Nephron (organoid): ENCODE measurements around the gene DNMT3L.

Experiments used
- H3K27ac Mint-ChIP-seq, 3 experiments: 2 replicates each; pipeline ENCODE4 v1.8.0; 2020; ENCODE audit warnings: mixed read lengths in 3 of 3, mild to moderate bottlenecking in 2 of 3, moderate library complexity in 1 of 3
- H3K27me3 Mint-ChIP-seq: 2 replicates; pipeline ENCODE4 v1.8.0; 2021; ENCODE audit warnings: low read depth, mild to moderate bottlenecking, moderate library complexity, mixed read lengths
- H3K36me3 Mint-ChIP-seq: 2 replicates; pipeline ENCODE4 v1.8.0; 2020; ENCODE audit warnings: low read depth, mixed read lengths
- H3K4me1 Mint-ChIP-seq: 2 replicates; pipeline ENCODE4 v1.8.0; 2020; ENCODE audit warnings: mixed read lengths
- H3K4me3 Mint-ChIP-seq, 3 experiments: 2 replicates each; pipeline ENCODE4 v1.8.0; 2020; ENCODE audit warnings: mild to moderate bottlenecking in 3 of 3, mixed read lengths in 3 of 3, moderate library complexity in 2 of 3
- H3K9me3 Mint-ChIP-seq: 2 replicates; pipeline ENCODE4 v1.8.0; 2020; ENCODE audit warnings: mixed read lengths
- CTCF ChIP-seq, 3 experiments: fragments of 200-600 bp; sonication (generic); IDR thresholded peaks; one replicate each; pipeline ENCODE4 v1.5.0; 2021; ENCODE audit warnings: antibody characterized with exemption in 3 of 3; ENCODE audit not compliant: unreplicated experiment in 3 of 3

Gene DNMT3L

GRCh38 chr21:44296103-44296519 lies 34.4 kb upstream of the DNMT3L start:
- peaks cover 4% of the 10 kb centered on the region for H3K4me1 Mint-ChIP-seq
- H3K36me3 Mint-ChIP-seq: no peaks in the 10 kb centered on the region
- H3K4me3 Mint-ChIP-seq: no peak overlapping the region
- no peaks in the 10 kb centered on the region for H3K9me3 Mint-ChIP-seq
- H3K27ac Mint-ChIP-seq: no peak overlapping the region
- peaks cover 10% of the 10 kb centered on the region for H3K27me3 Mint-ChIP-seq
- no peak for TF ChIP-seq CTCF (IDR thresholded peaks at IDR 0.05; ENCODE audit: unreplicated experiment in 3 of 3)

DNA sequence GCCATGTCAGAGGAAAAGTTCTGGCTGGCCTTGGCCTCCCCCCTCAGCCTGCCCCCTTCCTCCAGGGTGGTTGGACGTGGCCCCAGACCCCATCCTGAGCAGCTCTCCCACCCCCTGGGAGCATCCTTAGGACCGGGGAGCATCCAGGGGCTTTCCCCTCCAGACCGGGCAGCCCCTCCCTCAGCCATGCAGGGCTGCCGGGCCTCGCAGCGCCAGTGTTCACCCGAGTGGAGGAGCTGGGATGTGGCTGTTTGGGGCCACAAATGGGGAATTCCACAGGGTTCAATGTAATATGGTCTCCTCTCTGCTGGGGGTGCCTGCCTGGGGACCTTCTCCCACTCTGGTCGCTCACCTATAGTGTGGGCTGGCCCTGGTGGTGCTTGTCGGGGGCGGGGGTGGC lies 33.9 kb upstream of the DNMT3L start:
- no peak for TF ChIP-seq CTCF (IDR thresholded peaks at IDR 0.05; ENCODE audit: unreplicated experiment in 3 of 3)
- Mint-ChIP-seq H3K4me3 (no peak overlapping the region), H3K27ac (no peak overlapping the region), H3K27me3 (peaks cover 10% of the 10 kb centered on the region), H3K9me3 (no peaks in the 10 kb centered on the region), H3K4me1 (peaks cover 4% of the 10 kb centered on the region), H3K36me3 (no peaks in the 10 kb centered on the region)

GRCh38 chr21:44295163-44295573 lies 33.5 kb upstream of the DNMT3L start:
- H3K27me3 Mint-ChIP-seq: peaks cover 14% of the 10 kb centered on the region
- H3K27ac Mint-ChIP-seq: no peak overlapping the region
- no peaks in the 10 kb centered on the region for H3K36me3 Mint-ChIP-seq
- peaks cover 4% of the 10 kb centered on the region for H3K4me1 Mint-ChIP-seq
- no peak overlapping the region for H3K4me3 Mint-ChIP-seq
- H3K9me3 Mint-ChIP-seq: no peaks in the 10 kb centered on the region
- TF ChIP-seq CTCF (IDR thresholded peaks at IDR 0.05; ENCODE audit: unreplicated experiment in 3 of 3): no peak

GRCh38 chr21:44294391-44295162 lies 32.9 kb upstream of the DNMT3L start:
- peaks cover 4% of the 10 kb centered on the region for H3K4me1 Mint-ChIP-seq
- no peak overlapping the region for H3K27ac Mint-ChIP-seq
- no peaks in the 10 kb centered on the region for H3K36me3 Mint-ChIP-seq
- no peak overlapping the region for H3K4me3 Mint-ChIP-seq
- no peak for TF ChIP-seq CTCF (IDR thresholded peaks at IDR 0.05; ENCODE audit: unreplicated experiment in 3 of 3)
- no peaks in the 10 kb centered on the region for H3K9me3 Mint-ChIP-seq
- peaks cover 14% of the 10 kb centered on the region for H3K27me3 Mint-ChIP-seq

DNA sequence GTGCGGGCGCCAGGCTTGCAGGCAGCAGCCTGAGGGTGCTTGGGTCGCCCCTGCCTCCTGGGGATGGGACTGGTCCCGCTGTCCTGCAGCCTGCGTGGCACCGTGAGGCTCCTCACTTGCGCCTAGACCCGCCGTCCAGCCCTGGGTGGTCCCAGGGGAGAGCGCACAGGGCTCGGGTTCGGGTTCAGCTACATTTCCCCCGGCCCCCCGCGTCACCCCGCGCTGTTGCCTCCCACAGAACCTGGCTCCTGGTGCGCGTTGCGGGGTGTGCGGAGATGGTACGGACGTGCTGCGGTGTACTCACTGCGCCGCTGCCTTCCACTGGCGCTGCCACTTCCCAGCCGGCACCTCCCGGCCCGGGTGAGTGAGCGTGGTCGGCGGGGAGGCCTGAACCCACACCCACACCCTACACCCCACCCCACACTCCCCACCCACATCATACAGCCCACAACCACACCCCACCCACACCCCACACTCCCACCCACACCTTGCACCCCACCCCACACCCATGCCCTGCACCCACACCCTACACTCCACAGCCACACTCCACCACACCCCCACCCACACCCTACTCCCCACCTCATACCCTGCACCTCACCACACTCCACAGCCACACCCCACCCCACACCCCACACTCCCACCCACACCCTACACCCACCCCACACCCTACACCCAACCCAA lies 32.0 kb upstream of the DNMT3L start:
- no peak for TF ChIP-seq CTCF (IDR thresholded peaks at IDR 0.05; ENCODE audit: unreplicated experiment in 3 of 3)
- no peaks in the 10 kb centered on the region for H3K4me1 Mint-ChIP-seq
- H3K9me3 Mint-ChIP-seq: no peaks in the 10 kb centered on the region
- no peak overlapping the region for H3K27ac Mint-ChIP-seq
- H3K27me3 Mint-ChIP-seq: peaks cover 22% of the 10 kb centered on the region
- H3K4me3 Mint-ChIP-seq: no peak overlapping the region
- no peaks in the 10 kb centered on the region for H3K36me3 Mint-ChIP-seq
